ENCODE measurements around the gene ZSWIM8. TPM values are rescaled to one million over a fixed set of nuclear protein-coding genes. Genes with fewer than 3 reads are reported as not detected.

ZSWIM8 gene
- 29.9 to 41.2 TPM (median 39.3 TPM) in 5 replicates for total RNA-seq (2022; extraction: Qiagen RNA extraction; ENCODE audit: low read depth)

GRCh38 chr10:73785211-73785720 lies at the start of gene ZSWIM8:
Gene ZSWIM8 (plus strand): TSS chr10:73785606. CDS start chr10:73785879, 273 bp downstream.

GRCh38 chr10:73743905-73744663 lies 41.3 kb upstream of the ZSWIM8 start, which contains the start of gene SEC24C:
Gene SEC24C (plus strand): TSS chr10:73744372. CDS start chr10:73746833, 2,461 bp downstream.

GRCh38 chr10:73781879-73782748 lies 3.3 kb upstream of the ZSWIM8 start, which contains the start of gene CHCHD1:
Gene CHCHD1 (plus strand): TSS chr10:73782048. CDS start chr10:73782076, 28 bp downstream.

Other genes starting within 250 kb of the ZSWIM8 start
- gene USP54, start 194.3 kb upstream of the ZSWIM8 start, total RNA-seq (2022; extraction: Qiagen RNA extraction; ENCODE audit: low read depth) = 9.3 to 11.9 TPM (median 11.3 TPM) in 5 replicates
- not detected in 5 replicates for gene MYOZ1, start 144.1 kb upstream of the ZSWIM8 start, total RNA-seq (2022; extraction: Qiagen RNA extraction; ENCODE audit: low read depth)
- 0.07 TPM in 1 of 5 replicates, not detected in the others for gene SYNPO2L, start 129.6 kb upstream of the ZSWIM8 start, total RNA-seq (2022; extraction: Qiagen RNA extraction; ENCODE audit: low read depth)
- 2.2 to 3.3 TPM (median 2.4 TPM) in 5 replicates for gene AGAP5, start 87.5 kb upstream of the ZSWIM8 start, total RNA-seq (2022; extraction: Qiagen RNA extraction; ENCODE audit: low read depth)
- 51.4 to 59.2 TPM (median 56.1 TPM) in 5 replicates for gene SEC24C, start 41.2 kb upstream of the ZSWIM8 start, total RNA-seq (2022; extraction: Qiagen RNA extraction; ENCODE audit: low read depth)
- 60.7 to 78.7 TPM (median 71.8 TPM) in 5 replicates for gene CHCHD1, start 3.6 kb upstream of the ZSWIM8 start, total RNA-seq (2022; extraction: Qiagen RNA extraction; ENCODE audit: low read depth)
- gene NDST2, start 26.0 kb downstream of the ZSWIM8 start, total RNA-seq (2022; extraction: Qiagen RNA extraction; ENCODE audit: low read depth) = 11.7 to 18.1 TPM (median 15.7 TPM) in 5 replicates
- 14.6 to 18.9 TPM (median 17.5 TPM) in 5 replicates for gene CAMK2G, start 88.9 kb downstream of the ZSWIM8 start, total RNA-seq (2022; extraction: Qiagen RNA extraction; ENCODE audit: low read depth)
- gene PLAU, start 125.5 kb downstream of the ZSWIM8 start, total RNA-seq (2022; extraction: Qiagen RNA extraction; ENCODE audit: low read depth) = 73.7 to 76.9 TPM (median 76.3 TPM) in 5 replicates
- gene VCL, start 212.5 kb downstream of the ZSWIM8 start, total RNA-seq (2022; extraction: Qiagen RNA extraction; ENCODE audit: low read depth) = 108 to 155 TPM (median 136 TPM) in 5 replicates